Trophoblast cell (in vitro differentiated cells and primary cell): ENCODE results near the gene CUBN.
A peak's percentile ranks its signal among the peaks of the same experiment; 100 is the strongest.

Experiments used
- DNase-seq, 2 donors: peaks; one replicate each; pipeline ENCODE4 v3.0.0-alpha.2; 2016
- H2AFZ ChIP-seq: 2 replicates; pipeline ENCODE4 v1.6.1; 2013; ENCODE audit warnings: low read length, moderate library complexity, mild to moderate bottlenecking; ENCODE audit not compliant: insufficient read depth, poor library complexity
- H2AK5ac ChIP-seq: 2 replicates; pipeline ENCODE4 v1.6.1; 2013; ENCODE audit warnings: mild to moderate bottlenecking, low read length
- H2BK120ac ChIP-seq: 2 replicates; pipeline ENCODE4 v1.6.1; 2013; ENCODE audit warnings: low read length, mild to moderate bottlenecking, moderate library complexity; ENCODE audit not compliant: insufficient read depth, poor library complexity
- H2BK12ac ChIP-seq: 2 replicates; pipeline ENCODE4 v1.6.1; 2013; ENCODE audit warnings: mild to moderate bottlenecking, low read length, moderate library complexity
- H2BK5ac ChIP-seq: 2 replicates; pipeline ENCODE4 v1.6.1; 2013; ENCODE audit warnings: low read length, low read depth, moderate library complexity, mild to moderate bottlenecking; ENCODE audit not compliant: poor library complexity
- H3K14ac ChIP-seq: 2 replicates; pipeline ENCODE4 v1.6.1; 2013; ENCODE audit warnings: mild to moderate bottlenecking, low read length
- H3K18ac ChIP-seq: 2 replicates; pipeline ENCODE4 v1.6.1; 2013; ENCODE audit warnings: mild to moderate bottlenecking, low read length
- H3K23ac ChIP-seq: 2 replicates; pipeline ENCODE4 v1.6.1; 2013; ENCODE audit warnings: low read length
- H3K27ac ChIP-seq: 2 replicates; pipeline ENCODE4 v1.5.1; 2013; ENCODE audit warnings: low read depth, mild to moderate bottlenecking, inconsistent platforms, low read length, moderate library complexity
- H3K27me3 ChIP-seq: 2 replicates; pipeline ENCODE4 v1.6.1; 2013; ENCODE audit warnings: inconsistent platforms, mild to moderate bottlenecking, low read length, moderate library complexity; ENCODE audit not compliant: insufficient read depth
- H3K36me3 ChIP-seq, 2 experiments: 1 replicate in 1 of 2; 2 replicates in 1 of 2; pipeline ENCODE4 v1.6.1; 2013; ENCODE audit warnings: low read length in 2 of 2, mild to moderate bottlenecking in 2 of 2, moderate library complexity in 1 of 2; ENCODE audit not compliant: insufficient read depth in 2 of 2, control insufficient read depth in 1 of 2
- H3K4ac ChIP-seq: 2 replicates; pipeline ENCODE4 v1.6.1; 2013; ENCODE audit warnings: low read depth, mild to moderate bottlenecking, low read length, moderate library complexity
- H3K4me1 ChIP-seq, 2 experiments: 1 replicate in 1 of 2; 2 replicates in 1 of 2; pipeline ENCODE4 v1.6.1; 2013; ENCODE audit warnings: low read length in 2 of 2, mild to moderate bottlenecking in 2 of 2, moderate library complexity in 1 of 2; ENCODE audit not compliant: insufficient read depth in 2 of 2, control insufficient read depth in 1 of 2
- H3K4me2 ChIP-seq: 2 replicates; pipeline ENCODE4 v1.6.1; 2013; ENCODE audit warnings: inconsistent platforms, mild to moderate bottlenecking, low read length, moderate library complexity
- H3K4me3 ChIP-seq: 2 replicates; pipeline ENCODE4 v1.5.1; 2013; ENCODE audit warnings: mild to moderate bottlenecking, low read depth, low read length, inconsistent platforms
- H3K79me1 ChIP-seq: one replicate; pipeline ENCODE4 v1.6.1; 2013; ENCODE audit warnings: low read length
- H3K79me2 ChIP-seq: 2 replicates; pipeline ENCODE4 v1.6.1; 2013; ENCODE audit warnings: low read length, mild to moderate bottlenecking; ENCODE audit not compliant: control insufficient read depth, insufficient read depth, poor library complexity
- H3K9ac ChIP-seq: 2 replicates; pipeline ENCODE4 v1.6.1; 2013; ENCODE audit warnings: mild to moderate bottlenecking, low read length
- H3K9me3 ChIP-seq: 2 replicates; pipeline ENCODE4 v1.6.1; 2013; ENCODE audit warnings: low read depth, mild to moderate bottlenecking, control low read depth, inconsistent platforms, low read length; ENCODE audit not compliant: insufficient read depth
- H4K12ac ChIP-seq: 2 replicates; pipeline ENCODE4 v1.6.1; 2013; ENCODE audit warnings: low read depth, mild to moderate bottlenecking, low read length, moderate library complexity
- H4K8ac ChIP-seq: 2 replicates; pipeline ENCODE4 v1.6.1; 2013; ENCODE audit warnings: low read depth, mild to moderate bottlenecking, low read length, moderate library complexity
- H4K91ac ChIP-seq: one replicate; pipeline ENCODE4 v1.6.1; 2013; ENCODE audit warnings: low read depth, mild to moderate bottlenecking, low read length, moderate library complexity
- WGBS: extraction: QIAGEN DNeasy Blood & Tissue Kit; methylation state at CpG from one replicate; pipeline ENCODE4 v1.1.7; 2013; ENCODE audit warnings: missing lambda C conversion rate; ENCODE audit not compliant: insufficient read length, insufficient coverage; ENCODE audit errors: extremely low coverage; 5-methylcytosine and 5-hydroxymethylcytosine counted together

The CUBN gene

GRCh38 chr10:16966991-16967865 lies 162.4 kb downstream of the CUBN start:
- H2BK120ac ChIP-seq, result no peak overlapping the region
- WGBS, result no CpG with 5 or more reads among the region's 11 CpGs
- DNase-seq, result peak in 1 of 2 donors; percentile 20

GRCh38 chr10:16965740-16966447 lies 163.7 kb downstream of the CUBN start:
- H2AFZ ChIP-seq, result no peak overlapping the region
- no peaks in the 10 kb centered on the region for H3K79me2 ChIP-seq
- H3K23ac ChIP-seq, result no peak overlapping the region
- H3K4ac ChIP-seq, result no peak overlapping the region
- no peak overlapping the region for H3K27ac ChIP-seq
- no peak overlapping the region for H3K14ac ChIP-seq
- H2AK5ac ChIP-seq, result no peak overlapping the region
- H3K36me3 ChIP-seq, result no peaks in the 10 kb centered on the region
- no peak overlapping the region for H2BK12ac ChIP-seq
- no peak overlapping the region for H3K4me3 ChIP-seq
- H2BK120ac ChIP-seq, result no peak overlapping the region
- no peak overlapping the region for H3K9ac ChIP-seq
- WGBS, result no CpG with 5 or more reads among the region's 8 CpGs
- no peak overlapping the region for H3K4me2 ChIP-seq
- no peak overlapping the region for H2BK5ac ChIP-seq
- H3K18ac ChIP-seq, result no peak overlapping the region
- peaks cover 2% of the 10 kb centered on the region for H3K79me1 ChIP-seq
- H4K91ac ChIP-seq, result no peak overlapping the region
- no peak overlapping the region for H4K8ac ChIP-seq
- peak in 1 of 2 donors; percentile 19 for DNase-seq
- H4K12ac ChIP-seq, result no peak overlapping the region
- no peaks in the 10 kb centered on the region for H3K27me3 ChIP-seq
- H3K4me1 ChIP-seq, result peaks cover 0 to 3% of the 10 kb centered on the region in 2 experiments
- H3K9me3 ChIP-seq, result no peaks in the 10 kb centered on the region

More at GRCh38 chr10:16966991-16967865, 162.4 kb downstream of the CUBN start:
- H4K8ac ChIP-seq, result no peak overlapping the region
- H2BK12ac ChIP-seq, result no peak overlapping the region
- H3K4ac ChIP-seq, result no peak overlapping the region
- H2AFZ ChIP-seq, result no peak overlapping the region
- H3K27ac ChIP-seq, result no peak overlapping the region
- no peak overlapping the region for H2BK5ac ChIP-seq
- no peaks in the 10 kb centered on the region for H3K79me2 ChIP-seq
- no peak overlapping the region for H3K9ac ChIP-seq
- no peak overlapping the region for H3K4me2 ChIP-seq
- H3K4me1 ChIP-seq, result peaks cover 0 to 3% of the 10 kb centered on the region in 2 experiments
- H3K4me3 ChIP-seq, result no peak overlapping the region
- H3K9me3 ChIP-seq, result no peaks in the 10 kb centered on the region
- no peak overlapping the region for H2AK5ac ChIP-seq
- no peaks in the 10 kb centered on the region for H3K27me3 ChIP-seq
- no peaks in the 10 kb centered on the region for H3K36me3 ChIP-seq
- H3K79me1 ChIP-seq, result peaks cover 2% of the 10 kb centered on the region
- no peak overlapping the region for H3K23ac ChIP-seq
- no peak overlapping the region for H3K14ac ChIP-seq
- no peak overlapping the region for H4K12ac ChIP-seq
- H3K18ac ChIP-seq, result no peak overlapping the region
- no peak overlapping the region for H4K91ac ChIP-seq

GRCh38 chr10:16965344-16965616 lies 164.3 kb downstream of the CUBN start:
- no peak overlapping the region for H4K91ac ChIP-seq
- H2AFZ ChIP-seq, result no peak overlapping the region
- H4K8ac ChIP-seq, result no peak overlapping the region
- H3K4ac ChIP-seq, result no peak overlapping the region
- no peak overlapping the region for H4K12ac ChIP-seq
- no peak overlapping the region for H3K9ac ChIP-seq
- no peak overlapping the region for H3K23ac ChIP-seq
- H3K4me2 ChIP-seq, result no peak overlapping the region
- H3K18ac ChIP-seq, result no peak overlapping the region
- no peak overlapping the region for H3K27ac ChIP-seq
- no peak overlapping the region for H3K4me3 ChIP-seq
- H3K9me3 ChIP-seq, result no peaks in the 10 kb centered on the region
- DNase-seq, result no peak
- H2BK120ac ChIP-seq, result no peak overlapping the region
- no peaks in the 10 kb centered on the region for H3K27me3 ChIP-seq
- H2AK5ac ChIP-seq, result no peak overlapping the region
- H3K36me3 ChIP-seq, result peaks cover 0 to 2% of the 10 kb centered on the region in 2 experiments
- no peak overlapping the region for H2BK12ac ChIP-seq
- H3K14ac ChIP-seq, result no peak overlapping the region
- peaks cover 4% of the 10 kb centered on the region for H3K79me1 ChIP-seq
- H3K79me2 ChIP-seq, result no peaks in the 10 kb centered on the region
- WGBS, result no CpG with 5 or more reads among the region's 7 CpGs
- H2BK5ac ChIP-seq, result no peak overlapping the region
- peaks cover 0 to 3% of the 10 kb centered on the region in 2 experiments for H3K4me1 ChIP-seq

- no peak overlapping the region for H3K4me3 ChIP-seq
- no peak overlapping the region for H3K14ac ChIP-seq
- no peak overlapping the region for H3K4me2 ChIP-seq
- H4K91ac ChIP-seq, result no peak overlapping the region
- H2BK5ac ChIP-seq, result no peak overlapping the region
- H3K9ac ChIP-seq, result no peak overlapping the region
- no CpG with 5 or more reads among the region's 15 CpGs for WGBS
- no peak overlapping the region for H3K23ac ChIP-seq
- H2AFZ ChIP-seq, result no peak overlapping the region
- no peak overlapping the region for H3K4ac ChIP-seq
- H3K9me3 ChIP-seq, result no peaks in the 10 kb centered on the region
- H2AK5ac ChIP-seq, result no peak overlapping the region
- H3K79me1 ChIP-seq, result peaks cover 4% of the 10 kb centered on the region
- H3K36me3 ChIP-seq, result peaks cover 0 to 2% of the 10 kb centered on the region in 2 experiments
- no peak overlapping the region for H3K27ac ChIP-seq
- H3K4me1 ChIP-seq, result peaks cover 0 to 3% of the 10 kb centered on the region in 2 experiments
- no peak for DNase-seq
- H4K12ac ChIP-seq, result no peak overlapping the region
- H2BK120ac ChIP-seq, result no peak overlapping the region
- no peak overlapping the region for H4K8ac ChIP-seq
- no peak overlapping the region for H3K18ac ChIP-seq
- H3K79me2 ChIP-seq, result no peaks in the 10 kb centered on the region
- H2BK12ac ChIP-seq, result no peak overlapping the region
- no peaks in the 10 kb centered on the region for H3K27me3 ChIP-seq
Observed at GRCh38 chr10:16964576-16965343, 164.9 kb downstream of the CUBN start.
